ENCODE results near the gene IGHMBP2.

DNA sequence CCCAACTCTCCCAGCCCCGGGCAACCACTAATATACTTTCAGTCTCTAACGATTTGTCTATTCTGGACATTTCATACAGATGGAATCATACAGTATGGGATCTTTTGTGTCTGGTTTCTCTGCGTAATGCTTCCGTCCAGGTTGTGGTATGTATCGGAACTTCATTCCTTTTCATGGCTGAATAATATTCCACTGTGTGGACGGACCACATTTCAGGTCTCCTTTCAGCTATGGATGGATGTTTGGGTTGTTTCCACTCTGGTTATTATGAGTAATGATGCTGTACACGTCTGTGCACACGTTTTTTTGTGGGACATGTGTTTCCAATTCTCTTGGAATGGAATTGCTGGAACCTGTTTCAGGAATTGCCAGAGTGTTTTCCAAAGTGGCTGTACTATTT, 44.6 kb upstream of the IGHMBP2 start:
- TF ChIP-seq, protein P1, sequence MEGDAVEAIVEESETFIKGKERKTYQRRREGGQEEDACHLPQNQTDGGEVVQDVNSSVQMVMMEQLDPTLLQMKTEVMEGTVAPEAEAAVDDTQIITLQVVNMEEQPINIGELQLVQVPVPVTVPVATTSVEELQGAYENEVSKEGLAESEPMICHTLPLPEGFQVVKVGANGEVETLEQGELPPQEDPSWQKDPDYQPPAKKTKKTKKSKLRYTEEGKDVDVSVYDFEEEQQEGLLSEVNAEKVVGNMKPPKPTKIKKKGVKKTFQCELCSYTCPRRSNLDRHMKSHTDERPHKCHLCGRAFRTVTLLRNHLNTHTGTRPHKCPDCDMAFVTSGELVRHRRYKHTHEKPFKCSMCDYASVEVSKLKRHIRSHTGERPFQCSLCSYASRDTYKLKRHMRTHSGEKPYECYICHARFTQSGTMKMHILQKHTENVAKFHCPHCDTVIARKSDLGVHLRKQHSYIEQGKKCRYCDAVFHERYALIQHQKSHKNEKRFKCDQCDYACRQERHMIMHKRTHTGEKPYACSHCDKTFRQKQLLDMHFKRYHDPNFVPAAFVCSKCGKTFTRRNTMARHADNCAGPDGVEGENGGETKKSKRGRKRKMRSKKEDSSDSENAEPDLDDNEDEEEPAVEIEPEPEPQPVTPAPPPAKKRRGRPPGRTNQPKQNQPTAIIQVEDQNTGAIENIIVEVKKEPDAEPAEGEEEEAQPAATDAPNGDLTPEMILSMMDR (IDR thresholded peaks at IDR 0.05; ENCODE audit: low read depth, low read length, poor library complexity, severe bottlenecking), result no peak
- no peak for TF ChIP-seq EZH2phosphoT487 (IDR thresholded peaks at IDR 0.05; ENCODE audit: borderline replicate concordance, low read length)
